Stimulated activated CD4-positive, alpha-beta T cell treated with anti-CD3 and anti-CD28 coated beads, Interleukin-15, amount 100 ng/mL, for 24 hours (primary cell): ENCODE measurements around the gene CALHM2.

Experiments
- DNase-seq: peaks from one replicate; pipeline ENCODE4 v3.0.0-alpha.2; 2020

Gene CALHM2

GRCh38 chr10:103475437-103475836, 23.3 kb upstream of the CALHM2 start:
- DNase-seq: no peak

DNA sequence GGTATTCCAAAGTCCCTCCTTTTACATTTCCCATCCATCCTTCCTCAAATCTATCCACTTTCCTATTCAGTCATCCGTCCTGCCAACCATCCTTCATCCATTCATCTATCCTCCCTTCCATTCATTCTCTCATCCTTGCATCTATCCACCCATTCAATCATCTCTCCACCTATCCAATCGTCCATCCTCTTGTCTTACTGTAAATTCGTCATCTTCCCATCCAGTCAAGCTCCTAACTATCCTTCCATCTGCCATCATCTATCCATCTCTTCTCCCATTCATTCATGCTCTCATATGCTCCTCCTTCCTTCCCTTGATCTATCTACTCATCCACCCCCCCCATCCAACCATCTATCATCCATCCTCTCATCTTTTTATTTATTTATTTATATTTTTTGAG, 21.9 kb upstream of the CALHM2 start:
- no peak for DNase-seq

DNA sequence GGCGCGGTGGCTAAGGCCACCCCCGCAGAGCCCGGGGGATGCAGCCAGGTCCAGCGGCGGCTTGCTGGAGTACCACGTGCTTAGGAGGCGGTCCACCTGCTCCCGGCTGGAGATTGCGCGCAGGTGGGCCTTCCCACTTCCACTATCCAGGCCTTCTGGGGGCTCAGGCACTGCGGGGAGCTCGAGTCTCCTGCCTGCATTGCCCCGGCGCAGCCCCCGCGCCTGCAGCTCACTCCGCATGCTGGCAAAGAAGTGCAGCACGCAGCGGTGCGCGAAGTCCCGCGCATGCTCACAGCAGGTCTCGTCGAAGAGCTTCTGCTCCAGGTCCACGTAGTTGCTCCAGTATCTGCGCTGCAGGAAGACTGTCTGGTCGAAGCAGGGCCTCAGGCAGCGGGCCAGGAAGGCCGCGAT, 21.1 kb upstream of the CALHM2 start:
- DNase-seq: no peak

GRCh38 chr10:103472005-103472404, 19.8 kb upstream of the CALHM2 start:
- no peak for DNase-seq

- DNase-seq: peak; percentile 70
Observed at GRCh38 chr10:103470761-103471653, 18.8 kb upstream of the CALHM2 start.

GRCh38 chr10:103469201-103469600, 17.0 kb upstream of the CALHM2 start:
- DNase-seq: no peak

DNA sequence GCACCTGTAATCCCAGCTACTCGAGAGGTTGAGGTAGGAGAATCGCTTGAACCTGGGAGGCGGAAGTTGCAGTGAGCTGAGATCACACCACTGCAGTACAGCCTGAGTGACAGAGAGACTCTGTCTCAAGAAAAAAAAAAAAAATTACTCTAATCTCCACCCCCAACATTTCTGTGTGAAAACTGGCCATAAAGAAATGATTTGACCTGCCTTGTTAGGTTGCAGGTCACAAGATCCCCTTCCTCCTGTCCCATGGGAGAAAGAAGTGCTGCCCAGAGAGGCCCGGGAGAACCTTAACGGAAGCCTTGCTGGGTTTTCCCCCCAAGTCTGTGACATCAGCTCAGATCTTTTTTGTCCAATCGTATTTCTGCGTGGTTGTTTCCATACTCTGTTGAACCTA, 15.2 kb upstream of the CALHM2 start:
- DNase-seq: no peak

DNA sequence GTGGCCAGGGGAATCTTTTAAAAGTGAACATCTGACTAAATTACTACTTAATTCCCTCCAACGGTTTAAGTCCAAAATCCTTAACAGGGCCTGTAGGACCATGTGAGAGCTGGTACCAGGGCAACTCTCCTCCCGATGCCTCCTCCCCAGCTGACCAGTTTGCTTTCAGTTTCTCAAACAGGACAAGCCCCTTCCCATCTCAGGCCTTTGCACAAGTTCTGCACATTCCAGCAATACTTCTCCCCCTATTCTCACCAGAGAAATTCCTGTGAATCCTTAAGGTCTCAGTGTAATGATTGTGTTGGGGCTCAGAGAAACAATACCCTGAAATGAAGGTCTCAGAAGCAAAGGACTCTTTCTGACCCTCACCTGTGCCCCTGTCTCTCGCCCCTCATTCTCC, 14.6 kb upstream of the CALHM2 start:
- DNase-seq: no peak

- DNase-seq: no peak
Observed at GRCh38 chr10:103465411-103466179, 13.4 kb upstream of the CALHM2 start.

DNA sequence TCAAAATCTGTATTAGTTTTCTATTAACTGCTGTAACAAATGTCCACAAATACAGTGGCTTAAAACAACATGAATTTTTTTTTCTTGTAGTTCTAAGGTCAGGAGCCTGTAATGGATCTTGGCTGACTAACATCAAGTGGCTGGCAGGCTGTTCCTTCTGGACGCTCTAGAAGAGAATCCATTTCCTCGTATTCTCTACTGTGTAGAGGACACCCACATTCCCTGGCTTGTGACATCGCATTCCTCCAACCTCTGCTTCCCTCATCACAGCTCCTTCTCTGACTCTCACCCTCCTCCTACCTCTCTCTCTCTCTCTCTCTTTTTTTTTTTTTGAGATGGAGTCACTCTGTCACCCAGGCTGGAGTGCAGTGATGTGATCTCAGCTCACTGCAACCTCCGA, 11.3 kb upstream of the CALHM2 start:
- DNase-seq: no peak

- no peak for DNase-seq
Observed at GRCh38 chr10:103459615-103460014, 7.4 kb upstream of the CALHM2 start.

GRCh38 chr10:103458720-103459119, 6.5 kb upstream of the CALHM2 start, which contains the start of gene CALHM1:
CALHM1 (minus strand) TSS chr10:103458900; CDS start chr10:103458751, 149 bp downstream.
- DNase-seq: no peak

GRCh38 chr10:103457896-103458583, 5.9 kb upstream of the CALHM2 start:
- DNase-seq: no peak

- no peak for DNase-seq
Observed at GRCh38 chr10:103457176-103457712, 5.1 kb upstream of the CALHM2 start.

DNA sequence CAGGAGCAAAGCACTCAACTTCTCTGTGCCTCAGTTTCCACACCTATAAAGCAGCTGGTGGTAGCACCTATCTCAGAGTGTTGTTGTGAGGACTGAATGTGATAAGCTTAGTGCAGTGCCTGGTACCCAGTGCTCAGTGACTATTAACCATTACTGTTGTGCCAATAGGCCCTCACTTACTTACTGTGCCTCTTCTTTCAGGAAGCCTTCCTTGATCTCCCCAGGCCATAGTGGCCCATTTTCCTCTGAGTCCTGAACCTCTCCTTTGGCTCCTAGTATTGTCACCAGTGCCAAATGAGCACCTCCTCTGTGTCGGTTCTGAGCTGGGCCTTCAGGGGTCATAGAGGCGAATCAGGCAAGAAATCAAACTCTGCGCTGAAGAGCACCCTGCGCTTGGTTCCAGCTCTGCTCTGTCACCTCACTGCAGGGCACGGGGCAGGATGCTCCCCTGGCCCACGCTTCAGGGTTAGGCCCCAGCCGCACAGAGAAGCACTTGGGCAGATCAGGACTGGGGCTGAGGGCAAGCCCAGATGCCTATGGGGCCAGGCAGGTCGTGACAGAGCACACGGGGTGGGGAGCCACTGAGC, 4.0 kb upstream of the CALHM2 start:
- DNase-seq: no peak

DNA sequence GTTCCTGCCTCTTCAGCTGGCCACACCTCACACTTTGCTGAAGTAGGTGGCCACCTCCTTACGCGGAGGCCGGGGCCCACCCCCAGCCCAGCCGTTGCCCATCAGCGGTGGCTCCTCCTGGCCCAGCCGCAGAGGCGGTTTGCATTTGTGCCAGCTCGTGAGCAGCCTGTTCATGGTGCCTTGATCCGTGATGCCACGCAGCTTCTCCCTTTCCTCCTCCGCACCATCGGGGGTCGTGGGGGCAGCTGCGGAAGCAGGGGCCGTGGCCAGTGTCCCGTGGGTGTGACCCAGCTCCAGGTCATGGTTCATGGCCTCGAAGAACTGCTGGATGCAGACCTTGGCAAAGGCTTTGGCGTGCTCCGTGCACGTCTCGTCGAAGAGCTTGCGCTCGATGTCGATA, 3.1 kb upstream of the CALHM2 start:
- DNase-seq: no peak

DNA sequence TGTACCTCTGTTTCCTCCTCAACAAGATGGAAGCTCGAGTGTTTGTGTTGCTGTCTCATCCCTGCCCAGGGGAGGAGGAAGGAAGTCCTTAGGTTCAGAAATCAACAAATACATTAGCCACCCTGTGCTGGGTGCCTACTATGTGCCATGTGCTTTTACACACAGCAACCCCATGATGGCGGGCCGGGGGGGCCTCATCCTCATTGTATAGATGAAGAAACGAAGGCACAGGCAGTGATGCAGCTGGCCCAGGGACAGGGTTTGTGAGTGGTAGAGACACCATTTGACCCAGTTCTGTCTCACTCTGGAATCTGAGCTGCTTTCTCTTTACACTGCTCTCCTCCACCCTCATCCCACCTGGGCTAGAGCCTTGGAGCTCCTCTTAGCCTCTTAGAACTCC, 1.9 kb upstream of the CALHM2 start:
- DNase-seq: no peak

- DNase-seq: no peak
Observed at GRCh38 chr10:103452506-103453230, 498 bp upstream of the CALHM2 start.

GRCh38 chr10:103451091-103451813, 918 bp downstream of the CALHM2 start:
- peak; percentile 65 for DNase-seq

GRCh38 chr10:103450201-103450695, 1.9 kb downstream of the CALHM2 start:
- no peak for DNase-seq
